ENCODE measurements around the gene IQGAP2. TPM values are rescaled to one million over a fixed set of nuclear protein-coding genes. Genes with fewer than 3 reads are reported as not detected.

The IQGAP2 gene
- total RNA-seq, 3 donors from 2014 or later (not counting 1 experiment from before 2014, with no cell fraction given), result 172 to 218 (median 207) TPM

DNA sequence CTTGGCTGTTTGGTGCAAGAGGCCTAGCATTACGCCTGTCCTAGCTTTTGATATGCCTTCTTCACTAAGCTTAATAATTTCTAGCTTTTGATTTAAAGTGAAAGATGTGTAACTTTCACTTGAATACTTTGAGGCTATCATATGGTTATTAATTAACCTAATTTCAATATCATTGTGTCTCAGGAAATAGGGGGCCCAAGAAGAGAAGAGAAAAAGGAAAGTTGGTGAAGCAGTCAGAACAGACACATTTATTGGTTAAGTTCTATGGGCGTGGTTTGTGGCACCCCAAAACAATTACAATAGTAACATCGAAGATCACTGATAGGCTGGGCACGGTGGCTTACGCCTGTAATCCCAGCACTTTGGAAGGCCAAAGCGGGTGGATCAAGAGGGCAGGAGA, 261.0 kb downstream of the IQGAP2 start:
- Mint-ChIP-seq H3K27ac (peak overlapping the region; percentile 28 to 51), H3K9me3 (no peaks in the 10 kb centered on the region), H3K36me3 (peaks cover 18% of the 10 kb centered on the region), H3K4me3 (no peak overlapping the region), H3K4me1 (peaks cover 5 to 18% of the 10 kb centered on the region in 2 donors), H3K27me3 (ENCODE audit: low read depth in 2 of 2) (no peaks in the 10 kb centered on the region)
- intact Hi-C loops (cut with micrococcal nuclease), result no loop called here
- H3K36me3 ChIP-seq (ENCODE audit: control insufficient read depth, insufficient read depth, low read length), result peaks cover 82% of the 10 kb centered on the region
- H3K9me3 ChIP-seq (ENCODE audit: control insufficient read depth, insufficient read depth, low read length), result no peaks in the 10 kb centered on the region
- no peak for TF ChIP-seq CTCF (IDR thresholded peaks at IDR 0.05)
- H3K4me1 ChIP-seq (ENCODE audit: control insufficient read depth, insufficient read depth, low read length), result no peaks in the 10 kb centered on the region
- 96% methylated on average over 5 of the region's 6 CpGs for WGBS (ENCODE audit: insufficient coverage)
- H3K4me3 ChIP-seq (ENCODE audit: low read length), result no peak overlapping the region
- no peaks in the 10 kb centered on the region for H3K27me3 ChIP-seq (ENCODE audit: control insufficient read depth, insufficient read depth, low read length)
- no peak for DNase-seq
- no peak overlapping the region for H3K27ac ChIP-seq (ENCODE audit: low read length)
- no peak for ATAC-seq

GRCh38 chr5:76667495-76667894, 264.4 kb downstream of the IQGAP2 start:
- no peak overlapping the region for H3K4me3 ChIP-seq (ENCODE audit: low read length)
- H3K4me1 ChIP-seq (ENCODE audit: control insufficient read depth, insufficient read depth, low read length), result no peaks in the 10 kb centered on the region
- no peaks in the 10 kb centered on the region for H3K9me3 ChIP-seq (ENCODE audit: control insufficient read depth, insufficient read depth, low read length)
- Mint-ChIP-seq H3K36me3 (peaks cover 16% of the 10 kb centered on the region), H3K4me3 (no peak overlapping the region), H3K9me3 (no peaks in the 10 kb centered on the region), H3K27me3 (ENCODE audit: low read depth in 2 of 2) (no peaks in the 10 kb centered on the region), H3K4me1 (peaks cover 0 to 10% of the 10 kb centered on the region in 2 donors), H3K27ac (peak overlapping the region; percentile 12 to 17)
- intact Hi-C loops (cut with micrococcal nuclease), result no loop called here
- peaks cover 78% of the 10 kb centered on the region for H3K36me3 ChIP-seq (ENCODE audit: control insufficient read depth, insufficient read depth, low read length)
- TF ChIP-seq CTCF (IDR thresholded peaks at IDR 0.05), result no peak
- H3K27me3 ChIP-seq (ENCODE audit: control insufficient read depth, insufficient read depth, low read length), result no peaks in the 10 kb centered on the region
- H3K27ac ChIP-seq (ENCODE audit: low read length), result no peak overlapping the region
- no peak for DNase-seq
- WGBS (ENCODE audit: insufficient coverage), result 67% methylated on average over 1 of the region's 2 CpGs
- ATAC-seq, result no peak

DNA sequence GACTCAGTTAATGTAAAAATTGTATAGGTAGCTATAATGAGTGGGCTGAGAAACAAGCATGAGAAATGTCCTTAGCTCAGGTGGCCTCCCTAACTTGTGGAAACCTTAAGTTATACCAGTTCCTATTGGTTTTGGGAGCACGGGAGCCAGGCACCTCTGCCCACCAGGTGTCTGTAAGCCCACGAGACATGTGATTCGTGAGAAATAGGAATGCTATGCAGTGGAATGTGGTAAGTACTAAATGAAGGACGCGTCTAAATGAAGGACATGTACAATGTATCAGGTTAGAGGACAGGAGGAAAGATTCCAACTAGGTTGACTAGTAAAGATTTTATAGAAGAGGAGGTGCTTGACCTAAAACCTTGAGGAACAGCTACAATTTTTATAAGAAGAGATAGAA, 266.2 kb downstream of the IQGAP2 start:
- Mint-ChIP-seq H3K27me3 (ENCODE audit: low read depth in 2 of 2) (no peaks in the 10 kb centered on the region), H3K36me3 (peaks cover 27% of the 10 kb centered on the region), H3K9me3 (no peaks in the 10 kb centered on the region), H3K4me3 (no peak overlapping the region), H3K27ac (peak overlapping the region; percentile 21 to 70), H3K4me1 (peaks cover 0 to under 1% of the 10 kb centered on the region in 2 donors)
- no peak for TF ChIP-seq CTCF (IDR thresholded peaks at IDR 0.05)
- Histone ChIP-seq H3K4me1 (ENCODE audit: control insufficient read depth, insufficient read depth, low read length) (no peaks in the 10 kb centered on the region), H3K4me3 (ENCODE audit: low read length) (no peak overlapping the region), H3K27me3 (ENCODE audit: control insufficient read depth, insufficient read depth, low read length) (no peaks in the 10 kb centered on the region), H3K36me3 (ENCODE audit: control insufficient read depth, insufficient read depth, low read length) (peaks cover 78% of the 10 kb centered on the region), H3K9me3 (ENCODE audit: control insufficient read depth, insufficient read depth, low read length) (no peaks in the 10 kb centered on the region), H3K27ac (ENCODE audit: low read length) (no peak overlapping the region)
- intact Hi-C loops (cut with micrococcal nuclease), result no loop called here
- no peak for ATAC-seq
- WGBS (ENCODE audit: insufficient coverage), result 95% methylated on average over 5 of the region's 5 CpGs
- no peak for DNase-seq

- intact Hi-C loops (cut with micrococcal nuclease), result no loop called here
- Histone ChIP-seq H3K27ac (ENCODE audit: low read length) (no peak overlapping the region), H3K36me3 (ENCODE audit: control insufficient read depth, insufficient read depth, low read length) (peaks cover 81% of the 10 kb centered on the region), H3K9me3 (ENCODE audit: control insufficient read depth, insufficient read depth, low read length) (no peaks in the 10 kb centered on the region), H3K4me3 (ENCODE audit: low read length) (no peak overlapping the region), H3K27me3 (ENCODE audit: control insufficient read depth, insufficient read depth, low read length) (no peaks in the 10 kb centered on the region), H3K4me1 (ENCODE audit: control insufficient read depth, insufficient read depth, low read length) (no peaks in the 10 kb centered on the region)
- DNase-seq (no peak), ATAC-seq (no peak)
- H3K9me3 Mint-ChIP-seq, result no peaks in the 10 kb centered on the region
- 87% methylated on average over 2 of the region's 3 CpGs for WGBS (ENCODE audit: insufficient coverage)
- H3K36me3 Mint-ChIP-seq, result peaks cover 24% of the 10 kb centered on the region
- no peak overlapping the region for H3K4me3 Mint-ChIP-seq
- H3K4me1 Mint-ChIP-seq, result no peaks in the 10 kb centered on the region
- no peaks in the 10 kb centered on the region for H3K27me3 Mint-ChIP-seq (ENCODE audit: low read depth in 2 of 2)
- H3K27ac Mint-ChIP-seq, result peak overlapping the region; percentile 11 to 64
- no peak for TF ChIP-seq CTCF (IDR thresholded peaks at IDR 0.05)
These were observed 267.4 kb downstream of the IQGAP2 start for GRCh38 chr5:76670508-76670907.
